Activated T-cell treated with anti-CD3 and anti-CD28 coated beads, Interleukin-2, amount 50 U/mL, for 1 hour (primary cell): ENCODE data around the gene SH2D2A.

Source experiments
- DNase-seq: peaks from one replicate; pipeline ENCODE4 v3.0.0-alpha.2; 2020

The SH2D2A gene

GRCh38 chr1:156822680-156823079, 6.0 kb upstream of the SH2D2A start:
- DNase-seq, result no peak

GRCh38 chr1:156821801-156822200, 5.2 kb upstream of the SH2D2A start:
- DNase-seq, result no peak

- DNase-seq, result no peak
Measured at GRCh38 chr1:156815961-156816422, 656 bp downstream of the SH2D2A start.

GRCh38 chr1:156815307-156815826, 1.3 kb downstream of the SH2D2A start:
- no peak for DNase-seq

GRCh38 chr1:156814571-156815260, 1.9 kb downstream of the SH2D2A start:
- peak; percentile 70 for DNase-seq

- peak; percentile 85 for DNase-seq
Measured at GRCh38 chr1:156813750-156814570, 2.7 kb downstream of the SH2D2A start.

GRCh38 chr1:156813298-156813697, 3.4 kb downstream of the SH2D2A start:
- DNase-seq, result peak; percentile 39

GRCh38 chr1:156812293-156812990, 4.2 kb downstream of the SH2D2A start:
- DNase-seq, result no peak

- DNase-seq, result no peak
Measured at GRCh38 chr1:156811168-156811567, 5.5 kb downstream of the SH2D2A start.

GRCh38 chr1:156809711-156810366, 6.8 kb downstream of the SH2D2A start:
- no peak for DNase-seq

- no peak for DNase-seq
Measured at GRCh38 chr1:156809281-156809680, 7.4 kb downstream of the SH2D2A start.

GRCh38 chr1:156808186-156809030, 8.2 kb downstream of the SH2D2A start:
- DNase-seq, result peak; percentile 36

- DNase-seq, result peak; percentile 39
Measured at GRCh38 chr1:156807627-156808026, 9.0 kb downstream of the SH2D2A start.

GRCh38 chr1:156806512-156807440, 9.9 kb downstream of the SH2D2A start:
- peak; percentile 26 for DNase-seq

GRCh38 chr1:156805766-156806511, 10.7 kb downstream of the SH2D2A start:
- peak; percentile 33 for DNase-seq

GRCh38 chr1:156804572-156805243, 11.9 kb downstream of the SH2D2A start:
- DNase-seq, result peak; percentile 40

- DNase-seq, result peak; percentile 42
Measured at GRCh38 chr1:156804026-156804425, 12.6 kb downstream of the SH2D2A start.

- DNase-seq, result peak; percentile 44
Measured at GRCh38 chr1:156803086-156803851, 13.4 kb downstream of the SH2D2A start.
